ENCODE results near the gene GP1BB.

GRCh38 chr22:19739911-19740449 lies 16.6 kb downstream of the GP1BB start:
- TF ChIP-seq, protein P1, sequence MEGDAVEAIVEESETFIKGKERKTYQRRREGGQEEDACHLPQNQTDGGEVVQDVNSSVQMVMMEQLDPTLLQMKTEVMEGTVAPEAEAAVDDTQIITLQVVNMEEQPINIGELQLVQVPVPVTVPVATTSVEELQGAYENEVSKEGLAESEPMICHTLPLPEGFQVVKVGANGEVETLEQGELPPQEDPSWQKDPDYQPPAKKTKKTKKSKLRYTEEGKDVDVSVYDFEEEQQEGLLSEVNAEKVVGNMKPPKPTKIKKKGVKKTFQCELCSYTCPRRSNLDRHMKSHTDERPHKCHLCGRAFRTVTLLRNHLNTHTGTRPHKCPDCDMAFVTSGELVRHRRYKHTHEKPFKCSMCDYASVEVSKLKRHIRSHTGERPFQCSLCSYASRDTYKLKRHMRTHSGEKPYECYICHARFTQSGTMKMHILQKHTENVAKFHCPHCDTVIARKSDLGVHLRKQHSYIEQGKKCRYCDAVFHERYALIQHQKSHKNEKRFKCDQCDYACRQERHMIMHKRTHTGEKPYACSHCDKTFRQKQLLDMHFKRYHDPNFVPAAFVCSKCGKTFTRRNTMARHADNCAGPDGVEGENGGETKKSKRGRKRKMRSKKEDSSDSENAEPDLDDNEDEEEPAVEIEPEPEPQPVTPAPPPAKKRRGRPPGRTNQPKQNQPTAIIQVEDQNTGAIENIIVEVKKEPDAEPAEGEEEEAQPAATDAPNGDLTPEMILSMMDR (IDR thresholded peaks at IDR 0.05; ENCODE audit: low read depth, low read length), result no peak
- TF ChIP-seq EZH2phosphoT487 (IDR thresholded peaks at IDR 0.05; ENCODE audit: low read depth), result no peak

Data from OCI-LY3 (cell line).